Cardiac fibroblast (primary cell): ENCODE results near the gene NOC2L.
A peak's percentile ranks its signal among the peaks of the same experiment; 100 is the strongest.

Source experiments
- DNase-seq, 2 donors: peaks; one replicate each; pipeline versions ENCODE4 v3.0.0 to v3.0.0-alpha.2; 2010; ENCODE audit warnings: low read depth in 2 of 2
- H3K4me3 ChIP-seq, 2 donors: replicated peaks in 1 of 2; 1 replicate in 1 of 2; 2 replicates in 1 of 2; pipeline ENCODE4 v1.5.1; 2011; ENCODE audit warnings: low read depth in 2 of 2, low read length in 2 of 2, mild to moderate bottlenecking in 2 of 2, moderate library complexity in 1 of 2
- CTCF ChIP-seq: IDR thresholded peaks from one replicate; pipeline ENCODE4 v1.5.1; 2011; ENCODE audit warnings: low read depth, mild to moderate bottlenecking, low read length, inconsistent platforms

The NOC2L gene

GRCh38 chr1:956636-957035 lies 2.4 kb downstream of the NOC2L start:
- no peak overlapping the region for H3K4me3 ChIP-seq
- no peak for TF ChIP-seq CTCF
- DNase-seq = no peak

GRCh38 chr1:955474-955873 lies 3.6 kb downstream of the NOC2L start:
- DNase-seq = no peak
- no peak overlapping the region for H3K4me3 ChIP-seq
- TF ChIP-seq CTCF = no peak

GRCh38 chr1:954927-955326 lies 4.1 kb downstream of the NOC2L start:
- TF ChIP-seq CTCF = no peak
- no peak for DNase-seq
- H3K4me3 ChIP-seq = no peak overlapping the region

GRCh38 chr1:953524-954320 lies 5.3 kb downstream of the NOC2L start:
- no peak for DNase-seq
- no peak overlapping the region for H3K4me3 ChIP-seq
- no peak for TF ChIP-seq CTCF

- no peak for DNase-seq
- no peak overlapping the region for H3K4me3 ChIP-seq
- no peak for TF ChIP-seq CTCF
These were observed 6.5 kb downstream of the NOC2L start for GRCh38 chr1:952603-953002.

GRCh38 chr1:952201-952600 lies 6.9 kb downstream of the NOC2L start:
- no peak for DNase-seq
- H3K4me3 ChIP-seq = no peak overlapping the region
- no peak for TF ChIP-seq CTCF

GRCh38 chr1:951364-951763 lies 7.7 kb downstream of the NOC2L start:
- peak; percentile 36 for TF ChIP-seq CTCF
- H3K4me3 ChIP-seq = no peak overlapping the region
- DNase-seq = peak in 1 of 2 donors; percentile 39
